Measurements from ENCODE around the gene EIF5. TPM values are rescaled to one million over a fixed set of nuclear protein-coding genes. Genes with fewer than 3 reads are reported as not detected.

EIF5 gene
- total RNA-seq, 1 experiment from 2014 or later, result 167 TPM

DNA sequence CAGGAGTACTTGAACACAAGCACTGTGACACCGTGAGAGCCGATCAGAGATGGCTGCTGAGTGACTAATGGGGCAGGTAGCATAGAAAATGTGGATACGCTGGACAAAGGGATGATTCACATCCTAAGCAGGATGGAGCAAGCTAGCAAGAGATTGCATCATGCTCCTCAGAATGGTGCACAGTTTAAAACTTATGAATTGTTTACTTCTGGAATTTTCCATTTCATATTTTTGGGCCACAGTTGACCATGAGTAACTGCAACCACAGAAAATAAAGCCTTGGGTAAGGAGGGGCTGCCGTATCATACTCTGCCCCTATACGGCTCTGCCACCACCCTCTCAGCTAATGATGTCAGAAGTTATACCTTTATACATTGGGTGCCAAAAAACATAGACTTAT is 27.8 kb downstream of the EIF5 start:
- no peak for DNase-seq
- Histone ChIP-seq H3K36me3 (replicated peaks; ENCODE audit: control insufficient read depth, insufficient read depth, low read length) (no peaks in the 10 kb centered on the region), H3K27me3 (ENCODE audit: control insufficient read depth, insufficient read depth, low read length) (no peaks in the 10 kb centered on the region), H3K4me3 (ENCODE audit: insufficient read depth, low read depth, low read length) (no peak overlapping the region)

DNA sequence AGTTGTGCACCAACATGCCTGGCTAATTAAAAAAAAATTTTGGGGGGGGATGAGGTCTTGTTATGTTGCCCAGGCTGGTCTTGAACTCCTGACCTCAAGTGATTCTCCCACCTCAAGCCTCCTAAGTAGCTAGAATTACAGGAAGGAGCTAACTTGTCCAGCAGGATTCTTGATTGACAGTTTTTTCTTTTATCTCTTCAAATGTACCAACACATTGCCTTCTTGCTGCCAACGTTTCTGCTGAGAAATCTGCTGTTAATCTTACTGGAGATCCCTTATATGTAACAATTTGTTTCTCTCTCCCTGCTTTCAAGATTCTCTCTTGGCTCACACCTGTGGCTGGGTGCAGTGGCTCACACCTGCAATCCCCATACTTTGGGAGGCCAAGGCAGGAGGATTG is 28.7 kb downstream of the EIF5 start:
- H3K36me3 ChIP-seq (replicated peaks; ENCODE audit: control insufficient read depth, insufficient read depth, low read length), result no peaks in the 10 kb centered on the region
- DNase-seq, result no peak
- H3K4me3 ChIP-seq (ENCODE audit: insufficient read depth, low read depth, low read length), result no peak overlapping the region
- H3K27me3 ChIP-seq (ENCODE audit: control insufficient read depth, insufficient read depth, low read length), result no peaks in the 10 kb centered on the region

DNA sequence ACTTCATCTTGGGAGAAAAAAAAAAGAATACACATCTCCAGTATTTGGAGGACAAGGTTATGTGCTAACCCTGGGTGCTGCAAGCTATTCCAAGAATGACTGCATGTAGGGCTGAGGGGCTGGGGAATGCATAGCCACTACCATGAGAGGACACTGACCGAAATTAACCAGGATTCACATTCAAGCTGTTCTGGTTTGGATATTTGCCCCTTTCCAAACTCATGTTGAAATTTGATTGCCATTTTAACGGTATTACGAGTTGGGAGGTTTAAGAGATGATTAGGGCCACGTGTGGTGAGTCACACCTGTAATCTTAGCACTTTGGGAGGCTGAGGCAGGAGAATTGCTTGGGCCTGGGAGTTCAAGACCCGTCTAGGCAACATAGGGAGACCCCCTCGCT is 32.7 kb downstream of the EIF5 start:
- Histone ChIP-seq H3K36me3 (replicated peaks; ENCODE audit: control insufficient read depth, insufficient read depth, low read length) (no peaks in the 10 kb centered on the region), H3K4me3 (ENCODE audit: insufficient read depth, low read depth, low read length) (no peak overlapping the region), H3K27me3 (ENCODE audit: control insufficient read depth, insufficient read depth, low read length) (no peaks in the 10 kb centered on the region)
- DNase-seq, result no peak

- H3K27me3 ChIP-seq (ENCODE audit: control insufficient read depth, insufficient read depth, low read length), result no peaks in the 10 kb centered on the region
- no peak for DNase-seq
- H3K4me3 ChIP-seq (ENCODE audit: insufficient read depth, low read depth, low read length), result no peak overlapping the region
- H3K36me3 ChIP-seq (replicated peaks; ENCODE audit: control insufficient read depth, insufficient read depth, low read length), result no peaks in the 10 kb centered on the region
These were observed 34.0 kb downstream of the EIF5 start for GRCh38 chr14:103367995-103368394.

DNA sequence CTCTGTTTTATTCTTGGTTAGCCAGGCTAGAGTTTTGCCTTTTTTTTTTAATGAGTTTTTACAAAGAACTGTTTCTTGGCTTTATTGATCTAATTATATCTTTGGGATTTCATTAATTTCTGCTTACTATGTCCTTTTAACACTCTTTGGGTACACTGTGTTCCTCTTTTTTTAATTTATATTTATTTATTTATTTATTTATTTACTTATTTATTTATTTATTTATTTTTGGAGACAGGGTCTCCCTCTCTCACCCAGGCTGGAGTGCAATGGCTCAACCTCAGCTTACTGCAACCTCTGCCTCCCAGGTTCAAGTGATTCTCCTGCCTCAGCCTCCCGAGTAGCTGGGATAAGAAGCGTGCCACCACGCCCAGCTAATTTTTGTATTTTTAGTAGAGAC is 36.0 kb downstream of the EIF5 start:
- no peaks in the 10 kb centered on the region for H3K36me3 ChIP-seq (replicated peaks; ENCODE audit: control insufficient read depth, insufficient read depth, low read length)
- no peak overlapping the region for H3K4me3 ChIP-seq (ENCODE audit: insufficient read depth, low read depth, low read length)
- no peaks in the 10 kb centered on the region for H3K27me3 ChIP-seq (ENCODE audit: control insufficient read depth, insufficient read depth, low read length)
- DNase-seq, result no peak

DNA sequence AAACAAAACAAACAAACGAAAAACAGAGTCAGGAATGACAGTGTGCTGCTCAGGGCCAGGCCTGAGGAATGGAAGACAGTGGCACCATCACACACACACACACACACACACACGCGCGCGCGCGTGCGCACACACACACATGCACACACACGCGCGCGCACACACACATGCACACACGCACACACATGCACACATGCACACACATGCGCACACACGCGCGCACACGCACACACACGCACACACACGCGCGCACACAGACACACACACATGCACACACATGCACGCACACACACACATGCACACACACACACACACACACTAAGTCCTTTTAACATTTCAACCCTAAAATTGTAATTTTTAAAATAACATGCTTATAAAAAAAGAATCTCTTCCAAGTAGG is 38.0 kb downstream of the EIF5 start:
- Histone ChIP-seq H3K36me3 (replicated peaks; ENCODE audit: control insufficient read depth, insufficient read depth, low read length) (no peaks in the 10 kb centered on the region), H3K4me3 (ENCODE audit: insufficient read depth, low read depth, low read length) (no peak overlapping the region), H3K27me3 (ENCODE audit: control insufficient read depth, insufficient read depth, low read length) (no peaks in the 10 kb centered on the region)
- DNase-seq, result no peak

DNA sequence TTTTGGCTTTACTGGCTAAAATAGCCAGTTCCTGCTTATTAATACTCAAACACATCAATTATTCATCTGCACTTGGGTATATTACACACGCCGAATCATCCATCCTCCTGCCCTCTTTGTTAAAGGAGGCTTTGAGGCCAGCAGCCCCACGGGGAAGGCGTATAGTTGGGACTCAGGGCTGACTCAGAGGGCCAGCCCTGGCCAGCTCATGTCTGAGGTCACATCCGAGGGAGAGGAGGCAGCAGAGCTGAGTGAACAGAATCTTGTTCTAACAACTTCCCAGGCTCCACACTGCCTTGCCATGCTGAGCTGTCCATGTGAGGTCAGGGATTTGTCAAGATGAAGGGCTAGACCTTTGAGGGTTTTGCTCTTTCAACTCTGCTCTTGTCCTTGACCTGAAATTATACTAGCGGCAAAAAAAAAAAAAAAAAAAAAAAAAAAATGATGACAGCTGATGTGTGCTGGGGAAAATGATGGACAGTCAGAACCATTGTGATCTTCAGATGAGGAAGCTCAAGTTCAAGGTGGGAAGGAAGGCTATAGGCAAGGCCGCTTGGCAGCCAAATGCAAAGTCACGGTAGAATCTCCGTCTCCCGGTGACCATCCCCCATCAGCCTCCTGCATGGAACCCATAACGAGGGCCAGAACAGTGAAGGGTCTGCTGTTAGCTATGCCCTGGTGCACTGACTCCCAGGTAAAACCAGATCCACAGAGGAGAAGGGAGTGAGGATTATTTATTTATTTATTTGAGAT is 38.7 kb downstream of the EIF5 start:
- DNase-seq, result peak; percentile 64
- no peaks in the 10 kb centered on the region for H3K36me3 ChIP-seq (replicated peaks; ENCODE audit: control insufficient read depth, insufficient read depth, low read length)
- H3K4me3 ChIP-seq (ENCODE audit: insufficient read depth, low read depth, low read length), result no peak overlapping the region
- H3K27me3 ChIP-seq (ENCODE audit: control insufficient read depth, insufficient read depth, low read length), result no peaks in the 10 kb centered on the region

GRCh38 chr14:103374121-103374520 is 40.1 kb downstream of the EIF5 start:
- no peak overlapping the region for H3K4me3 ChIP-seq (ENCODE audit: insufficient read depth, low read depth, low read length)
- H3K36me3 ChIP-seq (replicated peaks; ENCODE audit: control insufficient read depth, insufficient read depth, low read length), result no peaks in the 10 kb centered on the region
- DNase-seq, result no peak
- no peaks in the 10 kb centered on the region for H3K27me3 ChIP-seq (ENCODE audit: control insufficient read depth, insufficient read depth, low read length)

GRCh38 chr14:103377522-103378037 is 43.5 kb downstream of the EIF5 start:
- H3K4me3 ChIP-seq (ENCODE audit: insufficient read depth, low read depth, low read length), result no peak overlapping the region
- no peak for DNase-seq
- H3K36me3 ChIP-seq (replicated peaks; ENCODE audit: control insufficient read depth, insufficient read depth, low read length), result no peaks in the 10 kb centered on the region
- no peaks in the 10 kb centered on the region for H3K27me3 ChIP-seq (ENCODE audit: control insufficient read depth, insufficient read depth, low read length)

DNA sequence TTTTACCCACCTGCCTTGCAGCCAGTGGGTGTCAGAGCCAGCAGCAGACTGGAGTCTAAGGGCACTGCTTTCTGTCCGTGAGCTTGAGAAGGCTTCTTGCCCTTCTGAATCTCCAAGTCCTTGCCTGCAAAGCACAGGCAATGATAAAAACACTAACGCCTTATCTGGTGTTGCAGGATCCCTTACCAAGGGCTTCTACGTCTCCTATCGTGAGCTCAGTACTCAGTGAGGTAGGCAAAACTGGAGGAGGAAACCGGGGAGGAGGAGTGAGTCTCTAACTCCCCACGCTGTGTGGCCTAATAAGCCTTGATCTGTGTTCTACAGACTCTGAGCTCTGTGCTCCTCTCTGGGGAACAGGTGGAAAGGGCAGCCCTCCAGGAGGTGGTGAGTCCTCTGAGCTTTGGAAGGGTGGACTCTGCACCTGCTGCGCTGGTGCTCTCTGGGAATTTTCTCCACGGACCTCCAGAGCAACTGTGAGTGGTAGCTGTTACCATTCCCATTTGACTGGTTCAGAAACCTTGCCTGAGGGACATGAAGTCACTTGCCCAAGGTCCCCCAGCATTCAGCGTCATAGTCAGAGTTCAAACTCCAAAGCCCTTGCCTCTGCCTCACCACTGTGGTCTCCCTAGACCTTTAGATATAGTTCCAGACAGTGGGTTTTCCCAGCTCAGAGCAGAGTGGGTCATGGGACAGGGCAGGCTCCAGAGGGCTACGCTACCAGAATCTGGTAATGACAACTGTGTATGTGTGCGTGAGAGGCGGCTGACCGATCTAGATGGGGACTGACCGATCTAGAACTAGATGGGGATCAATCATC is 44.2 kb downstream of the EIF5 start:
- no peaks in the 10 kb centered on the region for H3K36me3 ChIP-seq (replicated peaks; ENCODE audit: control insufficient read depth, insufficient read depth, low read length)
- no peak overlapping the region for H3K4me3 ChIP-seq (ENCODE audit: insufficient read depth, low read depth, low read length)
- no peak for DNase-seq
- no peaks in the 10 kb centered on the region for H3K27me3 ChIP-seq (ENCODE audit: control insufficient read depth, insufficient read depth, low read length)

GRCh38 chr14:103380719-103381377 is 46.8 kb downstream of the EIF5 start:
- no peaks in the 10 kb centered on the region for H3K36me3 ChIP-seq (replicated peaks; ENCODE audit: control insufficient read depth, insufficient read depth, low read length)
- H3K27me3 ChIP-seq (ENCODE audit: control insufficient read depth, insufficient read depth, low read length), result peaks cover 5% of the 10 kb centered on the region; the same call in 1 of the 2 replicates
- no peak for DNase-seq
- H3K4me3 ChIP-seq (ENCODE audit: insufficient read depth, low read depth, low read length), result no peak overlapping the region

DNA sequence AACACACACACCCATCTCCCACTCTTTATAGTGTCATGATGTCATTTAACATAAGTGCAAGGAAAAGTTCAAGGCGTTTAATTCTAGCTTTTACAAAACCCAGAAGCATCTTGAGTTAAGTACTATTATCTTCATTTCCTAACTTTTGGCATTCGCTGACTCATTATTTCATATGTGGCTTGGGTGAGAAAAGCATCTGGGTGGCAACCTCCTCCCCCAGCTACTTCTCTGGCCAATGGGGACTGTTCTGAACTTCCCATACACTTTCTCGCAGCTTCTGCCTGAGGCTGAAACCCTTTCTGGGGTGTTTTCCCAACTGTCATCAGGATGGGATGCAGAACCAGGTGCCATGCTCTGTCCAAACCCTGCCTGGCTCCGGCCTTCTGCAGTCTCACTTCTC is 48.3 kb downstream of the EIF5 start:
- Histone ChIP-seq H3K4me3 (ENCODE audit: insufficient read depth, low read depth, low read length) (no peak overlapping the region), H3K27me3 (ENCODE audit: control insufficient read depth, insufficient read depth, low read length) (peaks cover 5% of the 10 kb centered on the region; the same call in 1 of the 2 replicates), H3K36me3 (replicated peaks; ENCODE audit: control insufficient read depth, insufficient read depth, low read length) (no peaks in the 10 kb centered on the region)
- DNase-seq, result no peak

- Histone ChIP-seq H3K27me3 (ENCODE audit: control insufficient read depth, insufficient read depth, low read length) (peaks cover 5% of the 10 kb centered on the region; the same call in 1 of the 2 replicates), H3K36me3 (replicated peaks; ENCODE audit: control insufficient read depth, insufficient read depth, low read length) (no peaks in the 10 kb centered on the region), H3K4me3 (ENCODE audit: insufficient read depth, low read depth, low read length) (peak overlapping the region; percentile 98)
- no peak for DNase-seq
These were observed 50.6 kb downstream of the EIF5 start for GRCh38 chr14:103384450-103385151.

All from H7 (cell line).